Loucy (cell line): ENCODE results near the gene ITGB5.

Experiments
- CTCF ChIP-seq: fragments of 200-600 bp; sonication (generic); conservative IDR thresholded peaks from 2 replicates; pipeline ENCODE4 v1.5.1; 2014; ENCODE audit warnings: mild to moderate bottlenecking, antibody characterized with exemption, low read length
- EZH2phosphoT487 ChIP-seq: fragments of 200-600 bp; IDR thresholded peaks from 2 replicates; pipeline ENCODE4 v1.6.1; 2018; ENCODE audit warnings: antibody characterized with exemption, mild to moderate bottlenecking, moderate library complexity, borderline replicate concordance

GRCh38 chr3:124832782-124833709 is 54.1 kb downstream of the ITGB5 start:
- TF ChIP-seq CTCF, result no peak
- TF ChIP-seq EZH2phosphoT487, result no peak
